GM18867 (cell line): ENCODE data around the gene TUBA4B.

ENCODE experiments used
- ATAC-seq: cut with Tn5 transposase; IDR thresholded peaks from one replicate; pipeline ENCODE4 v1.9.1; 2021; ENCODE audit warnings: mild to moderate bottlenecking, moderate library complexity; ENCODE audit not compliant: unreplicated experiment

The TUBA4B gene

DNA sequence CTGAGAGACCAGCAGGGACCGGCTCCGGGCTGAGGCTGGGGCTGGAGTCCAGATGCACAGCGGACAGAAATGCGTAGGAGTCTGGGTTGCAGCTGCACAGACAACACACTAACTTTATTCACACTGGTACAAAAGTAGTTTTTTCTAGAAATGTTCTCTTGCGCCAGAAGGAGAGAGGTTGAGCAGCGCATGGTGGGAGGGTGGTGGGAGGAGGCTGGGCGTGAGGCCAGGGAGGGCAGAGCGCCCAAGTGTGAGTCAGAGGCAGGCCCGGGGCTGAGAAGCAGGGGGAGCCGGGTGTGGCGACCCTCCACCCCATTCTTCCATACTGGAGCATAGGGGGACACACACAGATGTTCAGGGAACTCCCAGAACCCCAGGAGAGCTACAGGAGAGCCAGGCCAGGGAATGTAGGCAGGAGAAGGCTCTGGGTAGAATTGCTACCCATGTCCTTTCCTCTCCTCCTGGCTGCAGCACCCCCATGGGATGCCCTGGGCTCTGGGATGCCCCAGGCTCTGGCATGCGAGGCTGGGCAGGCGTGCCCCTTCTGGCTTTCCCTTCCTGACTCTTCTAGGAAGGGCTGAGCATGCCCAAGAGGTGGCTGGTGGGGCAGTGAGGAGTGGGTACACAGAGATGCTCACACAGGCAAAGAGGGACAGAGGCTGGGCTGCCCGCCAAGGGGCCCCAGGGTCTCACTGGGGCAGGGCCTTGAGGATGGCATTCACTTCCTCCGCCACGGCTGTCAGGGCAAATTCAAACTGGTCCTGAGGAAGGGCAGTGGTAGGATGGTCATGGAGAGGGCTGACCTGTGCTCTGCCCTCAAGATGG, 36.7 kb downstream of the TUBA4B start:
- ATAC-seq: no peak

DNA sequence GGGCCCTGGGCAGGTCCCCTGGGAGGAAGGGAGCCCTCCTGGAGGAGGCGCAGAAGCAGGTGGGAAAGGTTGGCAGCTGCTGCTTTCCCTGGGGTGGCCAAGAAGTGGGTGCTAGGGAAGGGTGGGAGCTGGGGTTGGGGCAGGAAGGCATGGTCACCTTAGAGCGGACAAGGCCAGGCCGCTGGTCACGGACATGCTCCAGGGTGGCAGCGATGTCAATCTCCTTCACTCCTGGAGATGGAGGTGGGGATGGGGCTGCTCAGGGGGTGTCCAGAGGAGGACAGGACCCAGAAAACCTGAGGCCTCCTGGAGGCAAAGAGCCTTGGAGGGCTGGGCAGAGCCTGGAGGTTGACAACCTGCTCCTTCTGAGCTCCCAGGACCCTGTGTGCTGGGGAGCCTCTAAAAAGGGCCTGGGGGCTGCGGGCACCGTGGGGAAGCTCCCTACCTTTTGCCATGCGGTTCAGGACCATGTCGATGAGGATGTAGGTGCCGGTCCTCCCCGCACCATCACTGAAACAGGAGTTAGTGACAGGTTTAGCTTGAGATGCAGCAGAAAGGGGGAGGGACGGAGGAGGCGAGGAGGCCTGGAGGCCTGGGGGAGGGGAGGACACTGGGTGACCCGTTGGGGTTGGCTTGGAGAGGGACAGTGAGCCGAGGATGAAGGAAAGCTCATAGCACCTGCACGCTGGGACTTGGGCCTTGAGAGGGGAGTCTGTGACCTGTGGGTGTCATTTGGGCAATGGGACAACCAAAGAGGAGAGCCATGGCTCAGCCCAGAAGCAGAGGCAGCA, 37.5 kb downstream of the TUBA4B start:
- no peak for ATAC-seq

DNA sequence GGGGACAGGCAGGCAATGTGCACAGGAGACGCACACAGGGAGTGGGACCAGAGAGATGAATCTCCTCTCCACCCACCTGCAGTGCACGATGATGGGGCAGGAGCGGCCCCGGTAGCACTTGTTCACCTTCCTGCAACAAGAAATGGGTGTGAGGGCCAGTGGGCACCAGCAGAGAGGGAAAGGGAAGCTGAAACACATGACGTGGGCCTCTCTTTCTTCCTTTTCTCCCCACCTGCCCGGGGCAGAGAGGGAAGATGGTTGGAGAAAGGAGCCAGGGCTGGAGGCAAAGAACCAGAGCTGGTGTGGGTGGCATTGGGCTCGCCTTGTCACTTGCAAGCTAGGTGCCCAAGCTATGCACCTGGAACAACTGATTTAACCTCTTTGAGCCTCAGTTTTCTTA, 38.4 kb downstream of the TUBA4B start:
- no peak for ATAC-seq

DNA sequence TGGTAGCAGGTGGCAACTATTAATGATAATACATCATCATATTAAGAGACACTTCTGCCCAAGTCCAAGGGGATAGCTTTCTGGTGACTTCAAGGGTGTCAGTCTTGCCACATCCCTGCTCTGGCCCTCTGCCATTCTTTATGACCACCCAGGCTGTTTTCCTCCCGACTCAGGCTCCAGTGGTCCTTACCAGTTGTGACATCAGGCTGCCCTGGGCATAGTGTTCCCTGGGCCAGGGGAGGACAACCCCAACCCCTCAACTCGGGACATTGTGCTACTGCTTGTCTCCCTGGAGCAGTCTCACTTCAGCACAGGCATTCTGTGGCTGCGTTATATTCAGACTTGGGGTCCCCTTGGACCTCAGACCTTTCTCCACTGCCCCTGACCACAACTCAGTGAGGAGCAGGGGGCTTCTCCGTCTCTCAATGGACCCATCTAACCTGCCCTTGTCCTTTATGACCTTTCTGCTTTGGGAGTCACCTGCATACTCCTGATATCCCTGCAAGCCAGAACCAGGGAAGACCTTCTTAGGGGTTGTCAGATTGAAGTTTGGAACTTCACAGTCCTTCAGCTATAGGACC, 39.0 kb downstream of the TUBA4B start:
- no peak for ATAC-seq

DNA sequence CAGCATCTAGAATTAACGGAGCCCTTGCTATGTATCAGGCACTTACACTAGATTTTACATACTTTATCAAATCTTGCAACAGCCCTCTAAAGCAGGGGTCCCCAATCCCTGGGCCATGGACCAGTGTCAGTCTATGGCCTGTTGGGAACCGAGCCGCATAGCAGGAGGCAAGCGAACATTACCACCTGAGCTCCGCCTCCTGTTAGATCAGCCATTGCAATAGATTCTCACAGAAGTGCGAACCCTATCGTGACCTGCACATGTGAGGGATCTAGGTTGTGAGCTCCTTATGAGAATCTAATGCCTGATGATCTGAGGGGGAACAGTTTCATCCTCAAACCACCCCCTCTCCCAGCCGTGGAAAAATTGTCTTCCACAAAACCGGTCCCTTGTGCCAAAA, 39.6 kb downstream of the TUBA4B start:
- no peak for ATAC-seq

DNA sequence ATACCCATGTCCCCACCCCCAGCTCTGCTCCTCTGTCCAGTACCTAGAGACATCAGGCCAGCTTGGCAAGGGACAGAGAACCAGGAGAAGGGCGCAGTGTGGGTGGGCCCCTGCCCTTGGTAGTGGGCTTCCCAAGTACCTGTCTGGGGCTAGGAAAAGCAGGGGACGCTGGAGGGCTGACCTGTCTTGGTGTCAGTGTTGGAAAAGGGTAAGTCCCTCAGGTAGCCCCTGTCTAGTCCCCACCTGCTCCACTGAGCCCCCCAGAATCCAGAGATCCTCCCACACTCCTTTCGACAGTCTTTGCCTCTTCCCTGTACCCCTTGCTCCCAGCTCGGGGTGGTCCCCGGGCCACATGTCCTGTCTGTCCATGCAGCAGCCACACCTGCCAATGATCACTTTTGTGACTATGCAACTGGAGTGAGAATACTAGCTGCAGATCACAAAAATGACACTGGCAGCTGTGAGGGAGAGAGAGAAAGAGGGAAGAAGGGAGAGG, 40.7 kb downstream of the TUBA4B start:
- no peak for ATAC-seq

DNA sequence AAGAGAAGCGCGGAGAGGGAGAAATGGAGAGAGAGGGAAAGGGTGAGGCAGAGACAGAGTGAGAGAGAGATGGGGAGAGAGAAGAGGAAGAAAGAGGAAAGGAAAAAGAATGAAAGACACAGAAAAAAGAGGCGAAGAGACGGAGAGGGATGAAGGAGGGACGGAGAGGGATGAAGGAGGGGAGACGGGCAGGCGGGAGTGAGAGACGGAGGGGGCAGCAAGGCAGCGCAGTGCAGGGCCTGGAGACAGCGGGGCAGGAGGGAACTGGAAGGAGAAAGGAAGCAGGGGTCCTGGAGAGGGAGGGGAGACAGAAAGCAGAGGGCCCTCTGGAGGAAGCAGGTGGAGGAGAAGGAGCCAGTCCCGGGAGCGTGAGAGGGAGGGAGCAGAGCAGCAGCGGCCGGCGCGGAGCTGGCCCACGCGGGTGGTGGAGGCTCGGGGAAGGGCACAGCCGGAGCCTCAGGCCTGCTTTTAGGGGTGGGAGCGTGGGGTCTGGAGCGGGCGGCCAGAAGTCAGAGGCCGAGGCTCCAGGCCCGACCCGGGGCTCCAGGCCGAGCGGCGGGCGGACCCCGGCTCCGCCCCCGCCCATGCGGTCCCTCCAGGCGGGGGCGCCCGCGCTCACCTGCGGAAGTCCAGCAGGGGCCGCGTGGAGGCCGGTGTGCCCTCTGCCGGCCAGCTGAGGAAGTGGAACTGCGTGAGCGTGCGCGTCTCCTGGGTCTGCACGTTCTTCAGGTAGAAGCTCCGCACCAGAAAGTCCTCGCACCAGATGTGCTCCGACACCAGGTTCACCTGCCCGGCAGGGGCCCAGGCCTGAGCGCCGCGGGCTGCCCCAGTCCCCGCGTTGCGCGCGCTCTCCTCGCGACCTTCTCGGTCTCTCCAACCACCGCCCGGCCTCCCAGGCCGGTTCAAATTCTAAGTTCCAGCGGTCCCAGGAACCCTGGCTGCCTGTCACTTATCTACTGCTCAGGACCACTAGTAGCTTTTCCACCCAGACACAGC, 41.6 kb downstream of the TUBA4B start:
- ATAC-seq: peak; percentile 86

DNA sequence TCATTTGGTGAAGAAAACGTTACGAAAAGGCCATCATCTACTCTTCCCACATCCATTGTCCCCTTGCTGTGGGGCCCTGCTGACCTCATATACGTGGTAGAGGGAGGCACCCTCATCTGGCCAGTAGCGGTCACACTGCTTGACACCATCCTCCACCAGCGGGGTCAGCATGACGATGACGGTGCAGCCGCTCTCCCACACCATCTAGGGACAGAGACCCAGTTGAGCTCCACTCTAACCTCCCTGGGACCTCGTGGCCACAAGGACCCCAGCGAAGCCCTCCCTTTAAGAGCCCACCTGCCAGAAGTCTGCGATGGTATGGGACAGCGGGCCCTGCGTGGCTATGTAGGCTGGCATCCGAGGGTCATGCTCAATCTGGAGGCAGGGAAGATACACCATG, 43.1 kb downstream of the TUBA4B start:
- no peak for ATAC-seq

DNA sequence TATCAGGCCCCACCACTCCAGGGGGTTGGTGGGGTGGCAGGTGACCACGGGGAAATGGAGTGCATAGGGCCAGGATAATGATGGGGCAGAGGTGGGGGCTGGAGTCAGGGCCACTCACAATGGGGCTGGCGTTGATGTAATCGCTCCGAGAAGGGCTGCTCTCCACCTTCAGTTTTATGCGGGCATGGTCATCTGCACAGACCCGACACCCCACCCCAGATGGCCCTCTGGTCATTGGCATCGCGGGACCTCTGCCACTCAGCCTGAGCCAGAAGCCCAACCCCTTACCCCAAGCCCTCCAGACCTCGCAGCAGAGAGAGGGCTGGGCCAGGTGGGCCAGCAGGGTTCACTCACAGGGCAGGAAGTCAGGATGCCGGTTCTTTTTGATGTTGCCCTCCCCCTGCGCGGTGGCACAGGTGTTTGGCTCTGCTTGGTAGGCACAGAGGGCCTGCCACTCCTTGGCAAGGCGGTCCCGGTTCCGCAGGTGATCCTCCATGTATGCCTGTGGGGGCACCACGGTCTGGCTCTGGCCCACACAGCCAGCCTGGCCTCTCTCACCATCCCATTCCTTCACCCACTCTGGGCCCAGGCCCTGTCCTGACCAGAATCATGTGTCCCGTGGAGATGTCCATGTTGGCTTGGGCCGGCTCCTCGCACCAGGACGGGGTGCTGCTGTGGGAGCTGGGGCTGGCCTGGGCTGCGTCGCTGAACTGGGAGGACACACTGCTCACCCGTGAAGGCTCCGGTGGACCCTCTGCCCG, 43.8 kb downstream of the TUBA4B start:
- ATAC-seq: no peak

DNA sequence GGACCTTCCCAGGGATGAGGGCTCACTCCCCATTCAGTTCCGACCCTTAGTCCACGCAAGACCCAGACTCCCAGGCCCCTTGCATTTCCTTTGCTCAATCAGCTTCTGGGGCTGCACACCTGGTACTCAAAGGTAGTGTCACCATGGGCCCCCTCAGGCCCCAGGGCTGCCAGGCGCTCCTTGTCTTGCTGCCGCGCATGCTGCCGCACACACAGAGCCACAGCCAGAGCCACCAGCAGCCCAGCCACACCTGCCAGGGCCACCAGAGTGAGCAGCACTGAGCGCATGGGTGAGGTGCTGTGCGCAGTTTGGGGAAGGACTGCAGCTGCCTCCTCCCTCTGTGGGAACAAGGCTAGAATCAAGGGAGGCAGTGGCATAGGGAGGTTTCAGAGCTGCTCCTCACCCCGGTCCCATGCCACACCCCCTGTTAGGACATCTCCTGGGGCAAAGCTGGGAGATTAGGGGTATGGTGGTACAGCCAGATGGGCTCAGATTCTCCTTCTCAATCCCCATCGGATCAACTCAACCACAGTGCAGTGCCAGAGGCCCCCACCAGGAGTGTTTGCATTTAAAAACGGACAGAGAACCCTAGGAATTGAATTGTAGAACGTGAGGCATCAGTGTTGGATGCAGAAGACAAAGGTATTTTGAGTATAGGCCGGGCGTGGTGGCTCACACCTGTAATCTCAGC, 44.9 kb downstream of the TUBA4B start:
- no peak for ATAC-seq

DNA sequence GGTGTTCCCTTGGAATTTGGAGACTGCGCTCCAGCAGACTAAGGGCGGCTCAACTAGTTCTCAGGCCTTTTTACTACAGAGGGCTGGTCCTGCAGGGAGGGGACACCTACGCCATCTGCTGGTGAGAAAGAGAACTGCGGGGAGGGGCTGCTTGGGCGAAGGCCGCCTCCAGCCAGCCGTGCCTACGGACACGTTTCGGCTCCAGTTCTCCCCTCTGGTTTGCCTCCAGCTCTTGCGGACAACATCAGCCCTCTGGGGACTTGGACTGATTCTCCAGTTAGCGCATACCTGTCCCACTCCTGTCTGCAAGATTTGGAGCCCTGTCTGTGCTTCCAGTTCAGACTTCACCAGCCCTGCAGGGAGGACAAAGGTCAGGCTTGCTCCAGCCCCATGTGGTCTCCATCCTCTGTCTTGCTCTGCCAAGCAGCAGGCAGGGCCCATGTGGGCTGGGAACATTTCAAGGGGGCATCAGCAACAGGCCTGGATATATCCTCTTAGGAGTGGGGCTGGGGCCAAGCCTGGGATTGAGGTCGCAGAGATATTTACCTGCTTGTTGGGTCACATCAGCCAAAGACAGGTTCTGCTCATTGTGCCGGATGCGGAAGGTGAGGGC, 45.8 kb downstream of the TUBA4B start:
- peak; percentile 53 for ATAC-seq

DNA sequence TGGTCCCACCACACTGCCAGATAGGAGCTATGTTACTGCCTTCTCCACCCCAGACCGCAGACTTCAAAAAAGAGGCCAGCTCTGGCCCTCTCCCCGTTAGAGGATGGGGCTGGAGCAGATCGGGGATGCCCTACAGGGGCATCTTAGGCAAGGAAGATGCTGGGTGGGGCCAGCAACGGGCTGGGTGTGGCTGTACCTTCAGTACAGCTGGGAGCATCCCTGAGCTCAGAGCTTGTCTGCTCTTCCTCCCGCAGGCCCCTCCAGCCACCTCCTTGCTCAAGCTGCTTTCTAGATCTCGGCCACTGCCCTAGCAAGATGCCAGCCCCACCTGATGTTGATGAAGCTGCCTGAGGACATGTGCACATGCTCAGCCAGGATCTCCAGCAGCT, 46.3 kb downstream of the TUBA4B start:
- no peak for ATAC-seq

DNA sequence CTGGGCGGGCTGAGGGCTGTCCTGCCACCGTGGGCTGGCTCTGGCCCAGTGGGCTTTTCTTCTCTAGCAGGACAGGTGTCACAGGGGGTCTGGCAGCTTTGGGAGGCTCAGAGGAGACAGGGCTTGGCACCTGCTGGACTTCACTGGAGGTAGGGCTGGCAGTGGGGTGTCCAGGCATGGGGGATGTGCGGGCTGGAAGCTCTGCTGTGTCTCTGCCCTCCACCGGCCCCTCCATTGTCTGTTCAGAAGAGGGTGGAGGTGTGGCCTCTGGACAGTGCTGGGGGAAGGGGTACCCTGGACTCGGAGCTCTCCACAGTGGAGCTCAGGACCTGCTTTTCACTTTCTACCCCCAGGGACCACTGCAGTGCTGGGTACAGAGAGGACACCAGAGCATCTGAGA, 47.0 kb downstream of the TUBA4B start:
- no peak for ATAC-seq

DNA sequence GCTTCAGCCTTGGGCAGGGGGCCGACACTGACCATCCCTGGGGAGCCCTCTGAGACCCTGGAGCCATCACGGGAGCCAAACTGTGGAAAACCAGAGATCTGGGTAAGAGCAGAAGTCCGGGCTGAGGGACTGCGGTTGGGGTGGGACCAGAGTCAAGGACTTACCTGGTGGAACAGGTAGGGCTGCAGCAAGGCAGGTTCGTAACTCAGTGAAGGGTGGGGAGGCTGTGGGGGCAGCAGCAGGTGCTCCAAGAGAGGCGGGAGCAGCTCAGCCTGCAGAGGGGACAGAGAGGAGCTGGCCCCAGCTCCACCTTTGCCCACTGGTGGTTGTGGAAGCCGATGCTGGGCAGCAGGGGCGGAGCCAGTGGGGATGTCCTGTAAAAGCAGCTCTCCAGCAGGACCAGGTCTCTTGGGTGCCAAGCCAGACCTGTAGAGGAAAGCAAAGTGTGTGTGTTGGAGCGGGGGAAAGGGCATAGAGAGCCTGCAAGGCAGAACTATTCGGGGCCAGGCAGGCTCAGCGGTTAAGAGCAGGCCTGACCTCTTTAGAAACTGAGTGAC, 49.4 kb downstream of the TUBA4B start:
- no peak for ATAC-seq

DNA sequence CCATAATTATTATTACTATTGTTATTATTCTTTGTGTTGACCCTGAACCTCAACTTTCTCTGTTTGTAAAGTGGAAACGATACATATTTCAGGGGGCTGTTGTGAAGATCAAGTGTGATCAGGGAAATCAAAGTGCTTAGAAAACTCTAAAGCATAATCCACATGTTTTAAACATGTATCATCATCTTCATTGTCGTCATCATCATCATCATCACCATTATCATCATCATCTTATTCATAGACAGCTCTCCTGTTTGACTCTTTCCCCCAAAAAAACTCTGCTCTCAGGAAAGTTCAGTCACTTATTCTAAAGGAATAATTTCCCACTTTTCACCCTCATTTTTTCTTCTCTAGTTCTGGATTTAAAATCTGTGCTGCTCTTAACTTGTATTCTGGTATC, 51.2 kb downstream of the TUBA4B start:
- no peak for ATAC-seq

DNA sequence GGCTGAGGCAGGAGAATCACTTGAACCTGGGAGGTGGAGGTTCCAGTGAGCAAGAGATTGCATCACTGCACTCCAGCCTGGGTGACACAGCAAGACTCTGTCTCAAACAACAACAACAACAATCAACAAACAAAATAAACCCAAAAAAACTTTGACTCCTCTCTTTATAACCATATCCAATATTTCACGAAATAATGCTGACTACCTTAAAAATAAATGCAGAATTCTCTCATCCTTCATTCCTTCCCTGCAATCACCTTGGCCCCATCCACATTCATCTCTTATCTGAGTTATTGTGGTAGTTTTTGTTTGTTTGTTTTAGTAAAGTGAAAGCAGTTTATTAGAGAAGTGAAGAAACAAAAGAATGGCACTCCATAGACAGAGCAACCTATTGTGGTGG, 53.0 kb downstream of the TUBA4B start:
- ATAC-seq: no peak

DNA sequence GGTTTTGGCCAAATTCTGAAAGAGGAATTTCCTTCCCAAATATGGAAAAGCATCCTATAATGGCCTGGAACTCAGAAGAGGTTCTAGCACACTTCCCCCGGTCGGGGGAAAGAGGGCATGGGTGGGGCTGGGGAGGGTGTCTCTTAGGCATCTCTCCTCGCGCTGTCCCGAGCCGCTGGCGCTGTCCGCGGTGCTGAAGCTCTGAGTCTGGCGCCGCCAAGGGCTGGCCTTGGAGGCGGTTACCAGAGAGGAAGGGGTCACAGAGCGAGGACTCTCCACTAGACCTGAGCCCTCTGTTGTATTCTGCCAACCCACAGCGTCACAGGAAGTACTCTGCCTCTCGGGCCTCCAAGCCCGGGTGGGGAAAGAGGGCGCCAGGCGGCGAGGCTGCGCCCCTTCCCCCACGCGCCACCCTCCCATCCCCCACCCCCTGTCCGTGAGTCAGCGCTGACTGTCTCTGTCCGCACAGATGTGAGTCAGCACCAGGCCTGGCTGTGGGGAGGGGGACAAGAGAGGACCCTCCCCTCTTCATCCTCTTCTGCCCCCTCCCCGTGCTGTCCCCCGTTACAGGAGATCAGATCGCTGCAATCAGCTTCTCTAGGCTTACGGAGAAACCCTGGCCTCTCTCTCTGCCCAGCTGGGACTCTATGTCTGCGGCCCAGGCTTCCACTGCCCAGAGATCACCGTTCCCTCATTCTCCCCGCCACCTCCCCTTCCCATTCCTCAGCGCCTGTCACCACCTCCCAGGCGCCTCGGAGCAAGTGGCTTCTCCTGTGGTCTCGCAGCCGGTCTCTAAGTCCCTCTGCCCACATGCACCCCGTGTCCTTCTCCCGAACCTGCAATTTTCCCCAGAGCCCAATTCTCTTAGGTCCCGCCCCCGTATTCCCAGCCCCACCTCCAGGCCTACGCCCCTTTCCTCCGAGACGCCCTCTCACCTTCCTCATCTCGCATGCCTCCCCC, 55.4 kb downstream of the TUBA4B start:
- ATAC-seq: no peak
